HG02870 (cell line): Measurements from ENCODE around the gene MYO5B.
"Not testable (repeated sequence)": the region's sequence is repeated elsewhere in the genome, so short reads cannot be mapped to it uniquely, and the experiment has no call there.

Source experiments
- ATAC-seq: cut with Tn5 transposase; IDR thresholded peaks from one replicate; pipeline ENCODE4 v1.9.1; 2021; ENCODE audit warnings: mild to moderate bottlenecking, moderate library complexity; ENCODE audit not compliant: unreplicated experiment

MYO5B gene

GRCh38 chr18:50107468-50107977 is 87.4 kb downstream of the MYO5B start:
- no peak for ATAC-seq

GRCh38 chr18:50105027-50105426 is 89.9 kb downstream of the MYO5B start:
- ATAC-seq = no peak

GRCh38 chr18:50104421-50104820 is 90.5 kb downstream of the MYO5B start:
- no peak for ATAC-seq

GRCh38 chr18:50099725-50100407 is 95.1 kb downstream of the MYO5B start:
- ATAC-seq = peak; percentile 76

- no peak for ATAC-seq
These were observed 97.2 kb downstream of the MYO5B start for GRCh38 chr18:50097702-50098101.

- no peak for ATAC-seq
These were observed 98.0 kb downstream of the MYO5B start for GRCh38 chr18:50096766-50097435.

- ATAC-seq = not testable (repeated sequence)
These were observed 100.2 kb downstream of the MYO5B start for GRCh38 chr18:50094786-50095185.

GRCh38 chr18:50094221-50094773 is 100.7 kb downstream of the MYO5B start:
- no peak for ATAC-seq

GRCh38 chr18:50093366-50094064 is 101.4 kb downstream of the MYO5B start:
- ATAC-seq = no peak

- ATAC-seq = no peak
These were observed 102.6 kb downstream of the MYO5B start for GRCh38 chr18:50092245-50092805.

- ATAC-seq = no peak
These were observed 103.3 kb downstream of the MYO5B start for GRCh38 chr18:50091509-50092244.

- no peak for ATAC-seq
These were observed 104.3 kb downstream of the MYO5B start for GRCh38 chr18:50090370-50091312.

- ATAC-seq = no peak
These were observed 105.2 kb downstream of the MYO5B start for GRCh38 chr18:50089702-50090101.

- ATAC-seq = no peak
These were observed 111.2 kb downstream of the MYO5B start for GRCh38 chr18:50083708-50084107.

GRCh38 chr18:50080932-50081560 is 113.9 kb downstream of the MYO5B start:
- no peak for ATAC-seq

GRCh38 chr18:50080316-50080715 is 114.6 kb downstream of the MYO5B start:
- no peak for ATAC-seq

GRCh38 chr18:50079571-50080295 is 115.2 kb downstream of the MYO5B start:
- no peak for ATAC-seq

GRCh38 chr18:50076277-50076676 is 118.7 kb downstream of the MYO5B start:
- no peak for ATAC-seq
